Smooth muscle cell (in vitro differentiated cells): ENCODE measurements around the gene ERC1. TPM values are rescaled to one million over a fixed set of nuclear protein-coding genes. Genes with fewer than 3 reads are reported as not detected.

Source experiments
- DNase-seq: peaks from one replicate; lab custom pipeline; 2025; ENCODE audit not compliant: unreplicated experiment; lab: John Stamatoyannopoulos, UW
- H2AFZ ChIP-seq: fragments of 200-600 bp; sonication (generic); 2 replicates; pipeline ENCODE4 v1.6.0; 2016; ENCODE audit warnings: antibody characterized with exemption, low read depth, mild to moderate bottlenecking
- H3F3A ChIP-seq: fragments of 200-600 bp; sonication (generic); 2 replicates; pipeline ENCODE4 v1.6.0; 2017; ENCODE audit warnings: antibody characterized with exemption, low read depth
- H3K27ac ChIP-seq: fragments of 200-600 bp; sonication (generic); 2 replicates; pipeline ENCODE4 v1.5.1; 2016; ENCODE audit warnings: low read depth, mild to moderate bottlenecking
- H3K27me3 ChIP-seq: fragments of 200-600 bp; sonication (generic); 2 replicates; pipeline ENCODE4 v1.6.1; 2016; ENCODE audit warnings: low read depth, mild to moderate bottlenecking
- H3K36me3 ChIP-seq: fragments of 200-600 bp; sonication (generic); 2 replicates; pipeline ENCODE4 v1.5.1; 2016; ENCODE audit warnings: low read depth
- H3K4me1 ChIP-seq: fragments of 200-600 bp; sonication (generic); 2 replicates; pipeline ENCODE4 v1.5.1; 2016; ENCODE audit warnings: low read depth
- H3K4me2 ChIP-seq: fragments of 200-600 bp; sonication (generic); 2 replicates; pipeline ENCODE4 v1.6.0; 2016; ENCODE audit warnings: mild to moderate bottlenecking
- H3K4me3 ChIP-seq: fragments of 200-600 bp; sonication (generic); 2 replicates; pipeline ENCODE4 v1.5.1; 2016; ENCODE audit warnings: mild to moderate bottlenecking
- H3K79me2 ChIP-seq: fragments of 200-600 bp; sonication (generic); 2 replicates; pipeline ENCODE4 v1.6.0; 2016; ENCODE audit warnings: low read depth, mild to moderate bottlenecking
- H3K9ac ChIP-seq: fragments of 200-600 bp; sonication (generic); 2 replicates; pipeline ENCODE4 v1.6.0; 2016; ENCODE audit warnings: low read depth
- H3K9me3 ChIP-seq: fragments of 200-600 bp; sonication (generic); replicated peaks from 2 replicates; pipeline ENCODE4 v1.5.1; 2016; ENCODE audit warnings: low read depth
- H4K20me1 ChIP-seq: fragments of 200-600 bp; sonication (generic); 2 replicates; pipeline ENCODE4 v1.6.0; 2016; ENCODE audit warnings: low read depth
- WGBS: methylation state at CpG from one replicate; pipeline ENCODE4 v1.1.7; 2016; ENCODE audit warnings: low lambda C conversion rate; 5-methylcytosine and 5-hydroxymethylcytosine counted together
- polyA plus RNA-seq: library from polyadenylated mRNA; unstranded; fragments of >200 nt; fragmentation: Nextera tagmentation; extraction: Ambion mirVana; gene quantifications from 2 replicates; pipeline ENCODE4 v1.2.1, GENCODE V29; 2016
- total RNA-seq: library from RNA; depleted of rRNA; stranded (reverse); fragments of >200 nt; gene quantifications from 2 replicates; pipeline ENCODE4 v1.2.3, GENCODE V29; 2014
- TF ChIP-seq, protein P1 (sequence below): fragments of 200-600 bp; sonication (generic); IDR thresholded peaks from 2 replicates; pipeline ENCODE4 v1.5.1; 2017; ENCODE audit warnings: borderline replicate concordance, mild to moderate bottlenecking, antibody characterized with exemption; ENCODE audit not compliant: insufficient read depth, poor library complexity, severe bottlenecking

Gene ERC1
- total and polyA plus RNA-seq, 2 experiments from 2014 or later, result 13.8 to 17.6 TPM

DNA sequence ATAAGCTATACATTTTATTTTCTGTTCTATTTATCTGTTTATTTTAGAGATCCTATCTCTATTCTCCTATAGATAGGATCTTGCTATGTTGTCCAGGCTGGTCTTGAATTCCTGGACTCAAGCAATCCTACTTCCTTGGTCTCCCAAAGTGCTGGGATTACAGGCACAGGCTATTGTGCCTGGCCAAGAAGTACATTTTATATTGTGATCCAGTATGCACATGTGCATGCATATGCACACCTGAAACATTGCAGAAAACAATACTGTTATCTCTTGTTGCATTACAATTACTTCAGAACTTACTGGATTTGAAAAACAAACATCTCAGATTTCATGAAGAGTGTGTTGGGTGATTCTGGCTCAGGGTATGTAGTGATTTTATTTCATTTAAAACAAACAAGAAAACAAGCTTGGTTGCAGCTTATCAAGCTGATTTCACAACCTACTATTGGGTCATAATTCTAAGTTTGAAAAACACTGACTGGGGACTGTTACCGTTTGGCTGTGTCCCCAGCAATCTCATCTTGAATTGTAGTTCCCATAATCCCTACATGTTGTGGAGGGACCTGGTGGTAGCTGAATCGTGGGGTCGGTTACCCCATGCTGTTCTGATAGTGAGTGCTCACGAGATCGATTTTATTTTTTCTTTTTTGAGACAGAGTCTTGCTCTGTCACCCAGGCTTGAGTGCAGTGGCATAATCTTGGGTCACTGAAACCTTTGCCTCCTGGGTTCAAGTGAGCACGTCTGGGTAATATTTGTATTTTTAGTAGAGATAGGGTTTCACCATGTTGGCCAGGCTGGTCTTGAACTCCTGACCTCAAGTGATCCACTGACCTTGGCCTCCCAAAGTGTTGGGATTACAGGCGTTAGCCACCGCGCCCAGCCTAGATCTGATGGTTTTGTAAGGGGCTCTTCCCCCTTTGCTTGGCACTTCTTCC, 31.3 kb downstream of the ERC1 start:
- Histone ChIP-seq H3K4me3 (no peak overlapping the region), H3F3A (no peaks in the 10 kb centered on the region), H3K4me1 (no peaks in the 10 kb centered on the region), H3K9ac (no peak overlapping the region), H3K9me3 (no peaks in the 10 kb centered on the region), H2AFZ (no peak overlapping the region), H3K4me2 (no peak overlapping the region), H3K79me2 (peaks cover 66% of the 10 kb centered on the region), H3K27me3 (no peaks in the 10 kb centered on the region), H3K36me3 (no peaks in the 10 kb centered on the region), H3K27ac (no peak overlapping the region), H4K20me1 (peaks cover 59% of the 10 kb centered on the region)
- DNase-seq, result no peak
- 99% methylated on average over 9 of the region's 9 CpGs for WGBS
- TF ChIP-seq, protein P1, sequence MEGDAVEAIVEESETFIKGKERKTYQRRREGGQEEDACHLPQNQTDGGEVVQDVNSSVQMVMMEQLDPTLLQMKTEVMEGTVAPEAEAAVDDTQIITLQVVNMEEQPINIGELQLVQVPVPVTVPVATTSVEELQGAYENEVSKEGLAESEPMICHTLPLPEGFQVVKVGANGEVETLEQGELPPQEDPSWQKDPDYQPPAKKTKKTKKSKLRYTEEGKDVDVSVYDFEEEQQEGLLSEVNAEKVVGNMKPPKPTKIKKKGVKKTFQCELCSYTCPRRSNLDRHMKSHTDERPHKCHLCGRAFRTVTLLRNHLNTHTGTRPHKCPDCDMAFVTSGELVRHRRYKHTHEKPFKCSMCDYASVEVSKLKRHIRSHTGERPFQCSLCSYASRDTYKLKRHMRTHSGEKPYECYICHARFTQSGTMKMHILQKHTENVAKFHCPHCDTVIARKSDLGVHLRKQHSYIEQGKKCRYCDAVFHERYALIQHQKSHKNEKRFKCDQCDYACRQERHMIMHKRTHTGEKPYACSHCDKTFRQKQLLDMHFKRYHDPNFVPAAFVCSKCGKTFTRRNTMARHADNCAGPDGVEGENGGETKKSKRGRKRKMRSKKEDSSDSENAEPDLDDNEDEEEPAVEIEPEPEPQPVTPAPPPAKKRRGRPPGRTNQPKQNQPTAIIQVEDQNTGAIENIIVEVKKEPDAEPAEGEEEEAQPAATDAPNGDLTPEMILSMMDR, result no peak

DNA sequence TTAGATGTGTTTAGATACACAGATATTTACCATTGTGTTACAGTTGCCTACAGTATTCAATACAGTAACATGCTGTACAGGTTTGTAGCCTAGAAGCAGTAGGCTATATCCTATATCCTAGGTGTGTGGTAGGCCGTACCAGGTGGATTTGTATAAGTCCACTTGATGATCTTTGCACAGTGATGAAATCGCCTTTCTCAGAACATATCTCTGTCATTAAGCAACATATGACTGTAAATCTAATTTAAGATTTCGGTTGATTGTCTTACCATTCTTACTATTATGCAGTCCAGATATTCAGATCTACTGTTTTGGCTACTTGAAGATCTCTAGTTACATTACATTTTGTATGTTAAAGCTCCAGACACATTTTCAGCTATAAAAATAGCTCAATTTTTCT, 39.8 kb downstream of the ERC1 start:
- Histone ChIP-seq H2AFZ (no peak overlapping the region), H3K27ac (no peak overlapping the region), H3K4me1 (no peaks in the 10 kb centered on the region), H3K4me2 (no peak overlapping the region), H3K9ac (no peak overlapping the region), H3K9me3 (no peaks in the 10 kb centered on the region), H4K20me1 (peaks cover 14% of the 10 kb centered on the region), H3K27me3 (no peaks in the 10 kb centered on the region), H3F3A (no peaks in the 10 kb centered on the region), H3K36me3 (no peaks in the 10 kb centered on the region), H3K4me3 (no peak overlapping the region), H3K79me2 (peaks cover 17% of the 10 kb centered on the region)
- TF ChIP-seq, protein P1, result no peak
- DNase-seq, result no peak
- WGBS, result 94% methylated on average over 3 of the region's 3 CpGs

DNA sequence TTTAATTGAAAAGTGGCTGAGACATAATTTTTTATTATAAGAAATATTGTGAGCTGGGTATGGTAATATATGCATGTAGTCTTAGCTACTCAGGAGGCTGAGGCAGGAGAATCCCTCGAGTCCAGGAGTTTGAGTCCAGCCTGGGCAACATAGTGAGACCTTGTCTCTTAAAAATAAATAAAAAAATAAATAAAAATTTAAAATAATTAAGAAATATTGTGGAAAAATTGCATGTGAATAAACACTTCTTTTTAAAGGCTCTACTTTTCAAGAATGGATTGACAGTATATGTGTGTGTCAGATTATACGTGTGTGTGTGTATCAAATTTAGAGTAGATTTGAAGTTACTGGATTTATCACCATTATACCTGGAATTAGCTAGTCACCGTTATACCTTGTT, 43.2 kb downstream of the ERC1 start:
- DNase-seq, result no peak
- over 99% methylated on average over 3 of the region's 3 CpGs for WGBS
- no peaks in the 10 kb centered on the region for H3K4me1 ChIP-seq
- peaks cover 9% of the 10 kb centered on the region for H3K79me2 ChIP-seq
- H4K20me1 ChIP-seq, result peaks cover 1% of the 10 kb centered on the region
- no peak overlapping the region for H3K9ac ChIP-seq
- no peak overlapping the region for H3K4me2 ChIP-seq
- no peak overlapping the region for H3K4me3 ChIP-seq
- H3K9me3 ChIP-seq, result no peaks in the 10 kb centered on the region
- no peak overlapping the region for H3K27ac ChIP-seq
- no peaks in the 10 kb centered on the region for H3K27me3 ChIP-seq
- no peaks in the 10 kb centered on the region for H3K36me3 ChIP-seq
- TF ChIP-seq, protein P1, result no peak
- no peak overlapping the region for H2AFZ ChIP-seq
- no peaks in the 10 kb centered on the region for H3F3A ChIP-seq
